Activated CD8-positive, alpha-beta memory T cell treated with anti-CD3 and anti-CD28 coated beads, Interleukin-2, amount 50 U/mL, for 1 hour (primary cell): Measurements from ENCODE around the gene SNRPA.
"Not testable (repeated sequence)": the region's sequence is repeated elsewhere in the genome, so short reads cannot be mapped to it uniquely, and the experiment has no call there.

ENCODE experiments used
- DNase-seq: peaks from one replicate; pipeline ENCODE4 v3.0.0-alpha.2; 2020; ENCODE audit errors: extremely low read depth

SNRPA gene

DNA sequence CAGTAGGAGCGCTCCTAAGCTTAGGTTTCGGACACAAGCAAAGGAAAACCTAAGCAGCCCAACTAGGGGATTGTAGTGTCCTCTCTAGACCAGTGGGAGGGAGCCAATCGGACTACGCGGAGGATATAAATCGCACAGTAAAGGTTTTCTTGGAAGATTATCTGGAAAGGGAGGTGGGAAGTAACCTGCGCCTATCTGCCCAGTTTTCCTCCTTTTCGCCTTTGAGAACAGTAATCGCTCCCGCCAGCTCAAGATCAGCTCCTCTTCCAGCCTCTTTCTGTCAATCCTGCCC, 26.6 kb downstream of the SNRPA start:
- no peak for DNase-seq

DNA sequence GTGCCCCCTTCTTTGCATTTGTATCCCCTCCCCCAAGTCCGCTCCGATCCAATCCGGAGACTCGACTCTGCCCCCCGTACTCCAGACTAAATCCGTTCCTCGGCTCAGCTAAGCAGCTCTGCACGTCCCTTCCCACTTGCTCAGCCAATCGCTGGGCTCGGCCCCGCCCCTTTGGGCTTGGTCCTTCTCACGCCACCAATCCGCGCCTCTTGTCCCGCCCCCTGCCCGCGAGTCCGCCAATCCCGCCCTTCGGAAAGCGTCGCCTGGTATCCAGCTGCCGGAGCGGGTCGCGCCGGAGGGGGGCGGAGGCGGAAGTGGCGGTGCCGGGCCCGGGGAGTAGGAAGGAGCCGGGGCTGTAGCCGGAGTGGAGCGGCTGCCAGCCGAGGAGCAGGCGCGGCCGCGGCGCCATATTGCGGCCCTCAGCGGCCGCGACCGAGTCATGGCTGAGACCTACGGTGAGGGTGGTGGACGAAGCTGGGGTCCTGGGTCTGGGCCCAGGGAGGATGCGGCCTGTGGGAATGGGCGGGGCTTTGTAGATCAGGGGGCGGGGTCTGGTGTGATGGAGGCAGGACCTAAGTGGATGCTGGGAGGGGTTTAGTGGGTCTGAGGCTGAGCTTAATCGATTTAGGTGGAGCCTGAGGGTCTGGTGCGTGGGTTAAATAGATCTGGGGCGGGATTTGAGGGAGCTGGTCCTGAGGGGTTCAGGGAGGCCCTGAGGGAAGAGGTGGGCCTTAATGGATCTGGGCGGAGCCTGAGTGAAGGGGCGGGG, 27.1 kb downstream of the SNRPA start, which contains the start of gene RAB4B:
TSS of gene RAB4B (plus strand) at position 311 of the 769 bp plus-strand sequence. CDS start at position 440, 129 bp downstream.
- DNase-seq, result peak; percentile 99

DNA sequence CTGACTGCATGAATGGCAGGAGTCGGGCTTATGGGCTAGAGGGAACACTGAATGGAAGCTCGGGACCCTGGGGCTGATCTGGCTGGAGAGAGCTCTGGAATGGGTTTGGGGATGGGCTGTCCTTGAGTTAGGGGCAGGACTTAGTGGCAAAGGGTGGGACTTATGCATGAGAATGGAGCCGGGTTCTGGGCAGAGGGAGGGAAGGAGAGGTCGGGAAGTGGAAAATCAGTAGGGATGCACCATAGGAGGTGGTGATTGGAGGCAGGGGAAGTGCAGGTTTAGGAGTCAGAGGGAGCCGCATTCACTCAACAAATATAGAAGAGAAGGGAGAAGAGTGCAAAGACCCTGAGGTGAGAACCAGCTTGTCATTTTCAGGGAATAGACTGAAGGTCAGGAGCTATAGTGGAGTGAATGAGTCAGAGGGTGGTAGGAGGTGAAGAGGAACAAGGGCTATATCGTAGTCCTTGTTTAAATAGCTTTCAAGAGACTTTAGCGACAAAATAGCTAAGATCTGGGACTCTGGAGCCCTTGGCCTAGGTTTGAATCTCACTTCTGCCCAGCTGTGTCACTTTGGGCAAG, 27.8 kb downstream of the SNRPA start:
- DNase-seq, result no peak

DNA sequence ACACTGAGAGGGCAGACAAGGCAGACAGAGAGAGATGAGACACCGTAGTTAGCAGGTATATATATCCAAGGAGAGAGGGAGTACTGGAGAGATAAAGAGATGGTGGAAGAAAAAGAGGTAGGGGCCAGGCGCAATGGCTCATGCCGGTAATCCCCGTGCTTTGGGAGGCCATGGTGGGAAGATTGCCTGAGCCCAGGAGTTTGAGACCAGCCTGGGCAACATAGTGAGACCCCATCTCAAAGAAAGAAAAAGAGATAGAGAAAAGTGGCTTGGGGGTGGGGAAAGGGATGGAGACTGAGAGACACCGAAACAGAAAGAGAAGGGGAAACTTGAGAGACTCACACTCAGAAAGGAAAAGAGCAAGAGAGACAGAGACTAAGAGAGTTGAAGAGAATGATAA, 29.6 kb downstream of the SNRPA start:
- no peak for DNase-seq

DNA sequence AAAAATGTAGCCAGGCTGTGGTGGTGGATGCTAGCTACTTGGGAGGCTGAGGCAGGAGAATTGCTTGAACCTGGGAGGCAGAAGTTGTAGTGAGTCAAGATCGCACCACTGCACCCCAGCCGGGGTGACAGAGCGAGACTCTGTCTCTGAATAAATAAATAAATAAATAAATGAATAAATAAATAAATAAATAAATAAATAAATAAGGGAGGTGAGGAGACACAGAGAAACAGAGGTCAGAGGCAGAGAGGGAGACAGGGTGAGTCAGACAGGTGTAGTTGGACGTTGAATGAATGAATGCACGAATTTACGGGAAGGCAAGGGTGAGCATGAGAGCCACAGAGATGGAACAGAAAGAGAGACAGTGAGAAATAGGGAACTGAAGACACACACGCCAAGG, 30.1 kb downstream of the SNRPA start:
- no peak for DNase-seq

DNA sequence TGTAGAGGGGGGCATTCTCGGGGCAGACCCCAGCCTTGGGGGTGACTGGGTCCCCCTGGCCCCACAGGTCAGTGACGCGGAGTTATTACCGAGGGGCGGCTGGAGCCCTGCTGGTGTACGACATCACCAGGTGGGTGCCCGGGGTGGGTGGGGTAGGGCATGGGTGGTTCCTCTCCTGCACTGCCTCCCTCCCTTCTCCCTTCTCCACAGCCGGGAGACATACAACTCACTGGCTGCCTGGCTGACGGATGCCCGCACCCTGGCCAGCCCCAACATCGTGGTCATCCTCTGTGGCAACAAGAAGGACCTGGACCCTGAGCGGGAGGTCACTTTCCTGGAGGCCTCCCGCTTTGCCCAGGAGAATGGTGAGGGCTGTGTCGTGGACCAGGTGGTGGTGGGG, 32.7 kb downstream of the SNRPA start:
- DNase-seq, result no peak

DNA sequence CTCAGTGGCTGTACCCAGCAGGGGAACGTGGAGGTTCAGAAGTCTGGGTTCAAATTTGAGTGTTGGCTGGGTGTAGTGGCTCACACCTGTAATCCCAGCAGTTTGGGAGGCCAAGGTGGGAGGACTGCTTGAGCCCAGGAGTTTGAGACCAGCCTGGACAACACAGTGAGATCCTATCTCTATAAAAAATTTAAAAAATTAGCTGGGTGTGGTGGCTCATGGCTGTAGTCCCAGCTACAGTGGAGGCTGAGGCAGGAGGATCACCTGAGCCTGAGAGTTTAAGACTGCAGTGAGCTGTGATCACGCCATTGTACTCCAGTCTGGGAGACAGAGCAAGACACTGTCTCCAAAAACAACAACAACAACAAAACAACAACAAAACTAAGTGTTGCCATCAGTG, 33.1 kb downstream of the SNRPA start:
- not testable (repeated sequence) for DNase-seq

DNA sequence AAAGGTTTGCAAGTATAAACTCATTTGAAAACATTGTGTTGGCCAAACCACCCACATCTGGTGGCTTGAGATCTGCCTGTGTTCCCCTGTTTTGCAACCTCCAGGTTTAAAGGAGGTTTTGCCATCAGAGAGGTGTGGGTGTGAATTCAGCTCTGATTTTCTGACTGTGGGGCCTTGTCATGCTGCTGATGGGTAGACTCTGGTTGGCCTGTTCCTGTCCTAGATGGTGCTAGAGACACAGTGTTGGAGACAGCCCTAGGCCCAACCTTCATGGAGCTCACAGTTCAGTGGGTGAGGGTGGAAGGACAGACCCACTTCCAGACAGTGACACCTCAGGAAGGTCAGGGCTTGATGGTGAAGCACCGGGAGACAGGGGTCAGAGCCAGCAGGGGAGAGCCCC, 34.5 kb downstream of the SNRPA start:
- no peak for DNase-seq

DNA sequence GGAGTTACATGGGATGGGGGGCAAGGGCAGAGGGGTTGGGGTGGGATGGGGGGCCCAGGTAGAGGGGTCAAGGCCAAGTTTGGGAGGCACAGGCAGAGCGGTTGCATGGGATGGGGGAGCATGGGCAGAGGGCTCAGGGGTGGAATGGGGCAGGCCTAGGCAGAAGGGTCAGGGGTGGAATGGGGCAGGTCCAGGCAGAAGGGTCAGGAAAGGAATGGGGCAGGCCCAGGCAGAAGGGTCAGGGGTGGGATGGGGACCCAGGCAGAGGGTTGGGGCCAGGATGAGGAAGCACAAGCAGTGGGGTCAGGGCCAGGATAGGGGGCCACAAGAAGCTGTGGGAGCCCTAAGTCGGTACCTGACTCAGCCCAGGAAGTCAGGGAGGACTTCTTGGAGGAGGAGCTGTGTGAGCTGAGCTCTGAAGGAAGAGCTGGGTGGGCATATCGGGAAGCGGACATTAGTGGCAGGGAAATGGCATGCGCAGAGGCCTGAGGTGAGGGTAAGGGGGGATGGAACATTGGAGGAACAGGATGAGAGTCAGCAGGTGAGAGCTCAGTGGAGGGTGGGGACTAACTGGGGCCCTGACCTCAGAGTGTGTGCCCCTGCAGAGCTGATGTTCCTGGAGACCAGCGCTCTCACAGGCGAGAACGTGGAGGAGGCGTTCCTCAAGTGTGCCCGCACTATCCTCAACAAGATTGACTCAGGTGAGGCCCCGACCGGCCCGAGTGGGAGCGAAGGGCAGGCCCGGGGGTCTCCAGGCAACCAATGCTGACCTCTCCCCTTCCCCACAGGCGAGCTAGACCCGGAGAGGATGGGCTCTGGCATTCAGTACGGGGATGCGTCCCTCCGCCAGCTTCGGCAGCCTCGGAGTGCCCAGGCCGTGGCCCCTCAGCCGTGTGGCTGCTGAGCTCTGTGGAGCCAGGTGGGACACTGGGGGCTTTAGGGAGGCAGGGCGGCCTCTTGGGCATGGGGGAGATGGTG, 35.3 kb downstream of the SNRPA start:
- DNase-seq, result no peak

DNA sequence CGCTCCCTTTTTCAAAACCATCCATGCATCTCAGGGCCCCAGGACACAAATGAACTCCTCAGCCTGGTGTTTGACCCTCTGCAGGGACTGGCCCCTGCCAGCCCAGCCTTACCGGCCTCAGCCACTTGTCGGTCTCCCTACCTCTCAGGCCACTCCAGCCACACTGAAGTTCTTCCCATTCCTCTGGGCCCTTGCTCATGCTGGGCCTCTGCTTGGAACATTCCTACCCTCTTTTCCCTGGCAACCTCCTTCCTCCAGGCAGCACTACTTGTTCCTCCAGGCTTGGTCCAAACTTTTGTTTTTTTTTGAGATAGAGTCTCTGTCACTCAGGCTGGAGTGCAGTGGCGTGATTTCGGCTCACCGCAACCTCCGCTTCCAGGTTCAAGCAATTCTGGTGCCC, 40.3 kb downstream of the SNRPA start:
- DNase-seq, result no peak

DNA sequence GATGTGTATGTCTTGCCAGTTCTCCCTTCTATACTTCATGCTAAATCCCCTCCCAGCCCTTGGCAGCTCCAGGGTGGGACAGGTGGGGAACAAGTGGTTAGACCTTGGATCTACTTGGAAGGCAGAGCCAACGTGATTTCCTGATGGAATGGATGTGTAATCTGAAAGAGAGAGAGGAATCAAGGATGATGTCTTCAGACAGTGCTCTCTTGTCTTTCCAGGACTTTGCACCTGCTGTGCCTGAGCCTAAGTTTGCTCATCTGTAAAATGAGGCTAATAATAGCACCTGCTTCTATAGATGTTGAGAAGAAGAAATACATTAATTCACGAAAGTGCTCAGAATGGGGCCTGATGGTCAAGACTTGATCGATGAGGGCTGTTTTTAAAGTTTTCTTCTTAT, 41.0 kb downstream of the SNRPA start:
- no peak for DNase-seq

DNA sequence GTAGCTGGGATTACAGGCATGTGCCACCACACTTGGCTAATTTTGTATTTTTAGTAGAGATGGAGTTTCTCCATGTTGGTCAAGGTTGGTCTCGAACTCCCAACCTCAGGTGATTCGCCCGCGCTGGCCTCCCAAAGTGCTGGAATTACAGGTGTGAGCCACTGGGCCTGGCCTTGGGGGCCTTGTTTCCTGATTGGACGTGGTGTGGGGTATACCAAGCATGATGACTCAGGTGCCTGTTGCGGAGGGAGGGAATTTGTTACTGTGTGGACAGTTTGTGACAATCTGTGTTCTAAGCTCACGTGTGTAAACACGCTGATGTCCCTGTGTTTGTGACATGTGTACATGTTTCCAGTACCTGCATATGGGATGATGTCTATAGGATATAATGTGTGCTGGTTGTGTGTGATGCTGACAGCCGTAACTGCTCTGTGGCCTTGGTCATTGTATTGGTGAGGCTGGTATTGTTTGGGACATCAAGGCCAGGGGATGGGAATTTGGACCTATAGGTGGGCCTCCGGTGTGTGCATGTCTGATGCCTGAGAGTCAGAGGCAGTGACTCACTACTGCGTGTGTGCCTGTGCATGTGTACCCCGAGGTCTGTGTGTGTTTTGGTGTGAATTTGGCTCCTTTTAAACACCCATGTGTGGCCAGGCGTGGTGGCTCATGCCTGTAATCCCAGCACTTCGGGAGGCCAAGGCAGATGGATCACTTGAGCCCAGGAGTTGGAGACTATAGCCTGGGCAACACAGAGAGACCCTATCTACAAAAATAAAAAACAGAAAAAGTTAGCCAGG, 46.4 kb downstream of the SNRPA start:
- DNase-seq, result no peak

DNA sequence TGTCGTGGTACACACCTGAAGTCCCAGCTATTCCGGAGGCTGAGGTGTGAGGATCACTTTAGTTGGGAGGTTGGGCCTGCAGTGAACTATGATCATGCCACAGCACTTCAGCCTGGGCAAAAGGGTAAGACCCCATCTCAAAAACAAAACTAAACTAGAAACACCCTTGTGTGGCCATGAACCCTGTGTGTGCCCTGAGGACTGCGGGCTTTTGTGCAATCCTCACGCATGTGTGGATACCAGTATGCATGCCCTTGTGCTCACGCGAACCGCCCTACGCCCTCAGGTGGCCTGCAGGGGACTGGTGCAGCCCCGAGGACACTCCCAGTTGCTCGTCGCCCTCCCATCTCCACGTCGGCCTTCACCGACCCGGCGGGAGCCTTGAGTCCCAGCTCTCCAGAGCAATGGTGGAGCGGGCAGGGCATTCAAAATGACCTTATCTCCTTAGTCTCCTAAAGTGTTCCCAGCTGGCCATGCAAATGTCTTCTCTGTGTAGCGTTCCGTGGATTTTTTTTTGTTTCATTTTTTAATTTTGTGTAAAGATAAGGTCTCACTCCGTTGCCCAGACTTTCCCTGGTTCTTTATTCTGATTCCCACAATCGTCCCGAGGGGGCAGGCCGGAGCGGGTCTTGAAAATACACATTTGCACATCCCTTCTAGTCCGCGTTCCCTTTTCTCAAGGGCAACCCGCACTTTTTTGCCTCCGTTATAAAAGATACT, 47.1 kb downstream of the SNRPA start:
- DNase-seq, result peak; percentile 42

DNA sequence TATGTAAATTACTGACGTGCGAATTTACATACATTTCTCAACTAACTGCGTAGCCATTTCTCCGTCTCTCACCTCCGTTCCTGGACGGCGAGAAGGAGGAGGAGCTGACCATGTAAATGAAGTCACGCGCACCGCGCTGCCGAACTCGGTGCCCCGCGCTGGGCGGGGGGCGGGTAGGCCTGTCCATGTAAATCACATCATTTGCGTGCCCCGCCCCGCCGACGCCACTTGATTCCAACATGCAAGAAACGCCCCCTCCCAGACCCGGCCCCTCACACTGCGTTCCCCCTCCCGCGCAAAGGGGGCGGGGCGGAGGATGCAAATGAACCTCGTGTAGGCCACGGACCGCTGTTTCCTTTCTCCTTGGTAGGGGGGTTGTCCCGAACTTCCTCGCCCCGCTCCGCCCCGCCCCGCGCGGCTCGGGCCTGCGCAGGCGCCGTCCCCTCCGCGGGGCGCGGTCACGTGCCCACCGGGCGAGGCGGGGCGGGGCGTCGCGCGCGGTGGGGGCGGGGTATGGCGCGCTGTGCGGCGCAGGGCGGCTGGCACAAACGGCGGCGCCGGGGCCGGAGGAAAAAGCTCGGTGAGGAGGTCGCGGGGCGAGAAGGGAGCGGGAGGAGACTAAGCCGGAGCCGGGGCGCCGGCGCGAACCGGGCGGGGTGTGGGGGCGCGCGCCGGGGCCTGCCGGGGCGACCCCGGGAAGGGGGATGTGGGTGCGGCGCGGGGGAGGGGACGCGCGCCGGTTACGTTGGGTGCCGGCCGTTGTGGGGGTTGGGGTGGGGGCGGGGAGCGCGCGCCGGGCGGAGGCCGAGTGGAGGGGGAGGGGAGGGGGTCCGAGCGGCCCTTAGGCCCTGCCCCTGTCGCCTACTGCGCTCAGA, 47.9 kb downstream of the SNRPA start, which contains the start of gene EGLN2:
TSS of gene EGLN2 (plus strand) at position 509 of the 875 bp plus-strand sequence. CDS start 1,382 bp downstream, outside the sequence.
- DNase-seq, result peak; percentile 100

DNA sequence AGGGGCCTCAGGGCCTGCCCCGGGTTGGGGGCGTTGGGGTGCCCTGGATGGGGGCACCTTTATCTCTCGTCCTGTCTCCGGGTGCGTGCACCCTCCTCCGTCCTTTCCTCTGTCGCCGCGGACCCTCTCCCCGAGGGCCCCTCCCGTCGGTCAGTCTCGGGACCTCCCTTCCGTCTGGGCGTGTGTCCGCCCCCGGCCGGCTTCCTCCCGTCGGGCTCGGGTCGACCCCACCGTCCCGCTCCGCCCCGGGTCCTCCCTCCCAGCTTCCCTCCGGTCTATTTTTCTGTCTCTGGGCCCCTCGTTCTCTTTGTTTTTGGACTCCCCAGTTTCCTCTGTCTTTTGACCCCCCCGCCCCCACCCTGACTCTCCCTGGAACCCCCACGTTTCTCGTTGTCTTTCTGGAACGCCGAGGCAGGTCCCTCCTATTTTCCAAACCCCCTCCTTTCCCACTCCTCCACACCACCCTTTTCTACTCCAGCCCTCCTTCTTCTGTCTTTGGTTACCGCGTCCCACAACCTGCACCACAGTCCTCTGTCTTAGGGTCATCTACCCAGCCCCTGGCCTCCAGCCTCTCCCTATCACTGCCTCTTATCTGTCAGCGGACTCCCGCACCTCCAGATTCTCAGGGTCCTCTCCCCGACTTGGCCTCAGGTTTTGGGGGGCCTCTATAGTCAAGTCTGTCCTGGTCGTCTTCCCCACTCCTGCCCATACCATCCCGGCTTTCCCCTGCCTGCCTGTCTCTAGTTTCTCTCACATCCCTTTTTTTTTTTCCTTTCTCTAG, 48.7 kb downstream of the SNRPA start:
- DNase-seq, result no peak

DNA sequence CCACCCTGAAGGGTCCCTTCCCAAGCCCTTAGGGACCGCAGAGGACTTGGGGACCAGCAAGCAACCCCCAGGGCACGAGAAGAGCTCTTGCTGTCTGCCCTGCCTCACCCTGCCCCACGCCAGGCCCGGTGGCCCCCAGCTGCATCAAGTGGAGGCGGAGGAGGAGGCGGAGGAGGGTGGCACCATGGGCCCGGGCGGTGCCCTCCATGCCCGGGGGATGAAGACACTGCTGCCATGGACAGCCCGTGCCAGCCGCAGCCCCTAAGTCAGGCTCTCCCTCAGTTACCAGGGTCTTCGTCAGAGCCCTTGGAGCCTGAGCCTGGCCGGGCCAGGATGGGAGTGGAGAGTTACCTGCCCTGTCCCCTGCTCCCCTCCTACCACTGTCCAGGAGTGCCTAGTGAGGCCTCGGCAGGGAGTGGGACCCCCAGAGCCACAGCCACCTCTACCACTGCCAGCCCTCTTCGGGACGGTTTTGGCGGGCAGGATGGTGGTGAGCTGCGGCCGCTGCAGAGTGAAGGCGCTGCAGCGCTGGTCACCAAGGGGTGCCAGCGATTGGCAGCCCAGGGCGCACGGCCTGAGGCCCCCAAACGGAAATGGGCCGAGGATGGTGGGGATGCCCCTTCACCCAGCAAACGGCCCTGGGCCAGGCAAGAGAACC, 49.5 kb downstream of the SNRPA start:
- DNase-seq, result no peak

DNA sequence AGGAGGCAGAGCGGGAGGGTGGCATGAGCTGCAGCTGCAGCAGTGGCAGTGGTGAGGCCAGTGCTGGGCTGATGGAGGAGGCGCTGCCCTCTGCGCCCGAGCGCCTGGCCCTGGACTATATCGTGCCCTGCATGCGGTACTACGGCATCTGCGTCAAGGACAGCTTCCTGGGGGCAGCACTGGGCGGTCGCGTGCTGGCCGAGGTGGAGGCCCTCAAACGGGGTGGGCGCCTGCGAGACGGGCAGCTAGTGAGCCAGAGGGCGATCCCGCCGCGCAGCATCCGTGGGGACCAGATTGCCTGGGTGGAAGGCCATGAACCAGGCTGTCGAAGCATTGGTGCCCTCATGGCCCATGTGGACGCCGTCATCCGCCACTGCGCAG, 50.0 kb downstream of the SNRPA start:
- no peak for DNase-seq

DNA sequence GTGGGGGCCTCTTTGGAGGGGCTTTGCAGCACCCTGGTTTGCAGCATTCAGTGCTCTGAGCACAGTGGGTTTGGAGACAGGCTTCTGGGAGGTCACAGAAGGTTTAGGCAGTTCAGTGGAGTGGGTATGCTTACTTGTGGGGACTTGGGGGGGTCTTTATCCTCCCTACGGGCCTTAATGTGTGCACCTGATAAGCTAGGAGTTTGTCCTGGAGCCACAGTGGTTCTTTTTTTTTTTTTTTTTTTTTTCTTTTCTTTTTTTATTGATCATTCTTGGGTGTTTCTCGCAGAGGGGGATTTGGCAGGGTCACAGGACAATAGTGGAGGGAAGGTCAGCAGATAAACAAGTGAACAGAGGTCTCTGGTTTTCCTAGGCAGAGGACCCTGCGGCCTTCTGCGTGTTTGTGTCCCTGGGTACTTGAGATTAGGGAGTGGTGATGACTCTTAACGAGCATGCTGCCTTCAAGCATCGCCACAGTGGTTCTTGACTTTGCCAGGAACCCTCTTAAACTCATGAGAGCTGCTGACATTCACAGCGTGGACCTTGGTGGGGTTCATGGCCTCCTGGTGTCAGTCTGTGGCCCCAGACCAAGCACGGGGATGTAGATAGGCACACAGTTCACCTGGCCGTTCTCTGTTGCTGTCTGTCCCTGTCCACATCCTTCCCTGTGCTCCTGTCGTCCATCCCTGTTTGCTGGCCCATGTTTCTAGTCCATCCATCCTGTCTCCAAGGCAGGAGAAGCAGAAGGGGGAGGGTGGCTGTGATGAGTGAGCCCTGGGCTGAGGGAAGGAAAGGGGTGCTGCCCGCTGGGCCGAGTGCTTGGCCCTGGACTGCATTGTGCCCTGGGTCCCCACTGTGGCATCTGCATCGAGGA, 50.7 kb downstream of the SNRPA start:
- no peak for DNase-seq
